BLaER1 treated with 17β-estradiol and CSF1 and Interleukin-3, amounts not matched to agents 10 nM and 100 nM (cell line): ENCODE measurements around the gene PITPNC1.
A peak's percentile ranks its signal among the peaks of the same experiment; 100 is the strongest.
"Not testable (repeated sequence)": the region's sequence is repeated elsewhere in the genome, so short reads cannot be mapped to it uniquely, and the experiment has no call there.

ENCODE experiments used
- H3K27ac ChIP-seq, 11 experiments: shearing (Covaris generic); formaldehyde crosslinking; 2 replicates each; pipeline ENCODE4 v1.8.1; 2022
- H3K27me3 ChIP-seq, 11 experiments: shearing (Covaris generic); formaldehyde crosslinking; 2 replicates each; pipeline ENCODE4 v1.8.1; 2022
- H3K36me3 ChIP-seq, 11 experiments: shearing (Covaris generic); formaldehyde crosslinking; 2 replicates each; pipeline ENCODE4 v1.8.1; 2022
- H3K4me1 ChIP-seq, 10 experiments: shearing (Covaris generic); formaldehyde crosslinking; 2 replicates each; pipeline ENCODE4 v1.8.1; 2022
- H3K4me2 ChIP-seq, 11 experiments: shearing (Covaris generic); formaldehyde crosslinking; 2 replicates each; pipeline ENCODE4 v1.8.1; 2022
- H3K4me3 ChIP-seq, 10 experiments: shearing (Covaris generic); formaldehyde crosslinking; 2 replicates each; pipeline ENCODE4 v1.8.1; 2022
- H3K9ac ChIP-seq, 11 experiments: shearing (Covaris generic); formaldehyde crosslinking; 2 replicates each; pipeline ENCODE4 v1.8.1; 2022
- H3K9me3 ChIP-seq, 11 experiments: shearing (Covaris generic); formaldehyde crosslinking; replicated peaks in 1 of 11; 2 replicates each; pipeline ENCODE4 v1.8.1; 2022
- H4K20me1 ChIP-seq, 11 experiments: shearing (Covaris generic); formaldehyde crosslinking; 2 replicates each; pipeline ENCODE4 v1.8.1; 2022
- Cebpa-rat ChIP-seq, 11 experiments: shearing (Covaris generic); IDR thresholded peaks; 2 replicates each; pipeline ENCODE4 v1.8.1; 2022

PITPNC1 gene

DNA sequence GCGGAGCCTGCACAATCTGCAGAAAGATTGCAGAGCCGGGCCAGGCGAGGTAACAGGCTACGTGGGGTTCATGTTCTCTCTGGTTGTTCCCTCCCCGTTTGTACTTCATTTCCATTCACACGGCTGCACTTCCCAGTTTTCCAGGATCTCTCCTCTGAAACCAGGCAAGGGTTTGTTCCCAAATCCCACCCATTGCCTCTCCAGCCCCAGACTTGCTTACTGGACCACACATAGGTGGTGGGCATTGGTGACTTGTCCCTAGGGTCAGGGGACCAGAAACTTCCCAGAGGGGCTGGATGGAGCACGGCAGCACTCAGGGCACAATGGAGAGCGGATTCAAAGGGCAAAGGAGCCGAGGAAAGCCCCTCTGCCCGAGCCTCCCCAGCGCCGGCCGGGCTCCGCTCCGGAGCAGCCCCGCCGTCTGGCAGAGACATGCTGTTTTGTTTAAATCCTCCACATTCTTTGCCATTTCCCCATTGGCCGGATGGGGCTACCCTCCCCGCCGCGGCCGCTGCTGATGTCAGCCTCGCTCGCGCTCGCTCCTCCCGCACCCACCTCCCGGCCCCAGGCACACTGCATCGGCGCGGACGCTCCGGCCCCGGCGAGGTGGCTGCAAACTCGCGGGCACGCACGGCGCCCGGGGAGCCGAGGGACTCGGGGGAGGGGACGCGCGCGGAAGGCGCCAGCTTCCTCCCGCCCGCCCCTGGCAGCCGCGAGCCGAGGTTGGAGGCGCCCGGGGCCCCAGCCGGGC is at the start of gene PITPNC1:
TSS of gene PITPNC1 (plus strand) at position 545 of the 751 bp plus-strand sequence.
- H3K36me3 ChIP-seq, result peaks cover 0 to 14% (median 0%) of the 10 kb centered on the region in 11 experiments; a peak in 4 of 22 replicates
- H3K4me3 ChIP-seq, result peak within 1 kb of the TSS; percentile 78 to 96 (median 86)
- H3K27me3 ChIP-seq, result no peaks in the 10 kb centered on the region
- H4K20me1 ChIP-seq, result peaks cover 0 to 13% (median 0%) of the 10 kb centered on the region in 11 experiments; a peak in 2 of 22 replicates
- peak within 1 kb of the TSS; percentile 86 to 100 (median 97) for H3K4me2 ChIP-seq
- H3K4me1 ChIP-seq, result peaks cover 29 to 56% (median 38%) of the 10 kb centered on the region in 10 experiments
- TF ChIP-seq Cebpa-rat (IDR thresholded peaks at IDR 0.05), result no peak
- H3K9ac ChIP-seq, result peak within 1 kb of the TSS; percentile 84 to 92 (median 89)
- H3K9me3 ChIP-seq, result peaks cover 0 to 12% (median 5%) of the 10 kb centered on the region in 11 experiments; a peak in 10 of 22 replicates
- peak within 1 kb of the TSS; percentile 73 to 90 (median 86) for H3K27ac ChIP-seq

DNA sequence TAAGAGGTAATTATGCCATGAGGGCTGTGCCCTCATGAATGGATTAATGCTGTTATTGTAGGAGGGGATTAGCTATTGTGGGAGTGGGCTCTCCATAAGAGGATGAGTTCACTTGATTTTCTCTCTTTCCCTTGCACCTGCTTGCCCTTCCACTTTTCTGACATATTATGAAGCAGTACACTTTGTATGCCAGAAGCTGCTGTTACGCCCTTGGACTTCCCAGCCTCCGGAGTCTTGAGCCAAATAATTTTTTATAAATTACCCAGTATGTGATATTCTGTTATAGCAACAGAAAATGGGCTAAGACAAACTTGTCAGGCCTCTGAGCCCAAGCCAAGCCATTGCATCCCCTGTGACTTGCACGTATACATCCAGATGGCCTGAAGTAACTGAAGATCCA is 49.1 kb upstream of the PITPNC1 start:
- H3K9me3 ChIP-seq, result peaks cover 0 to 7% (median 0%) of the 10 kb centered on the region in 11 experiments; a peak in 1 of 22 replicates
- no peak for TF ChIP-seq Cebpa-rat (IDR thresholded peaks at IDR 0.05)
- no peak overlapping the region for H3K4me2 ChIP-seq
- no peaks in the 10 kb centered on the region for H3K27me3 ChIP-seq
- no peak overlapping the region for H3K27ac ChIP-seq
- peaks cover 0 to 7% (median 0%) of the 10 kb centered on the region in 10 experiments; a peak in 1 of 20 replicates for H3K4me1 ChIP-seq
- H3K4me3 ChIP-seq, result no peak overlapping the region
- H3K9ac ChIP-seq, result no peak overlapping the region
- H3K36me3 ChIP-seq, result no peaks in the 10 kb centered on the region
- no peaks in the 10 kb centered on the region for H4K20me1 ChIP-seq

DNA sequence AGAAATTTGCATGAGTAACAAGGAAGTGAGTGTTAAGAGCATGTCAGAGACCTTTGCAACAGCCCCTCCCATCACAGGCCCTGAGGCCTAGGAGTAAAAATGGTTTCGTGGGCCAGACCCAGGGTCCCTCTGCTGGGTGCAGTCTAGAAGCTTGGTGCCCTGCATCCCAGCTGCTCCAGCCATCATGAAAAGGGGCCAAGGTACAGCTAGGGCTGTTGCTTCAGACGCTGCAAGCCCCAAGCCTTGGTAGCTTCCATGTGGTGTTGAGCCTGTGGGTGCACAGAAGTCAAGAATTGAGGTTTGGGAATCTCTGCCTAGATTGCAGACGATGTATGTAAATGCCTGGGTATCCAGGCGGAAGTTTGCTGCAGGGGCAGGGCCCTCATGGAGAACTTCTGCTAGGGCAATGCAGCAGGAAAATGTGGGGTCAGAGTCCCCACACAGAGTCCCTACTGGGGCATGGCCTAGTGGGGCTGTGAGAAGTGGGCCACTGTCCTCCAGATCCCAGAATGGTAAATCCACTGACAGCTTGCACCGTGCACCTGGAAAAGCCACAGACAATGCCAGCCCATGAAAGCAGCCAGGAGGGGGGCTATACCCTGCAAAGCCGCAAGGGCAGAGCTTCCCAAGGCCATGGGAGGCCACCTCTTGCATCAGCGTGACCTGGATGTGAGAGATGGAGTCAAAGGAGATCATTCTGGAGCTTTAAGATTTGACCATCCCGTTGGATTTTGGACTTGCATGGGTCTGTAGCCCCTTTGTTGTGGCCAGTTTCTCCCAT is 45.5 kb upstream of the PITPNC1 start:
- not testable (repeated sequence) for H3K27ac ChIP-seq, H3K27me3 ChIP-seq, H3K36me3 ChIP-seq, H3K4me3 ChIP-seq, H3K9ac ChIP-seq, H4K20me1 ChIP-seq, H3K4me2 ChIP-seq, H3K4me1 ChIP-seq, H3K9me3 ChIP-seq

DNA sequence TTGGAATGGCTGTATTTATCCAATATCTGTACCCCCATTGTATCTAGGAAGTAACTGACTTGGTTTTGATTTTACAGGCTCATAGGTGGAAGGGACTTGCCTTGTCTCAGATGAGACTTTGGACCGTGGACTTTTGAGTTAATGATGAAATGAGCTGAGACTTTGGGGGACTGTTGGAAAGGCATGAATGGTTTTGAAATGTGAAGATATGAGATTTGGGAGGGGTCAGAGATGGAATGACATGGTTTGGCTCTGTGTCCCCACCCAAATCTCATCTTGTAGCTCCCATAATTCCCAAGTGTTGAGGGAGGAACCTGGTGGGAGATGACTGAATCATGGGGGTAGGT is 44.9 kb upstream of the PITPNC1 start:
- not testable (repeated sequence) for H3K27me3 ChIP-seq, H3K36me3 ChIP-seq, H3K4me3 ChIP-seq, H3K4me2 ChIP-seq, H3K27ac ChIP-seq, H3K9ac ChIP-seq, H4K20me1 ChIP-seq, H3K9me3 ChIP-seq, H3K4me1 ChIP-seq

DNA sequence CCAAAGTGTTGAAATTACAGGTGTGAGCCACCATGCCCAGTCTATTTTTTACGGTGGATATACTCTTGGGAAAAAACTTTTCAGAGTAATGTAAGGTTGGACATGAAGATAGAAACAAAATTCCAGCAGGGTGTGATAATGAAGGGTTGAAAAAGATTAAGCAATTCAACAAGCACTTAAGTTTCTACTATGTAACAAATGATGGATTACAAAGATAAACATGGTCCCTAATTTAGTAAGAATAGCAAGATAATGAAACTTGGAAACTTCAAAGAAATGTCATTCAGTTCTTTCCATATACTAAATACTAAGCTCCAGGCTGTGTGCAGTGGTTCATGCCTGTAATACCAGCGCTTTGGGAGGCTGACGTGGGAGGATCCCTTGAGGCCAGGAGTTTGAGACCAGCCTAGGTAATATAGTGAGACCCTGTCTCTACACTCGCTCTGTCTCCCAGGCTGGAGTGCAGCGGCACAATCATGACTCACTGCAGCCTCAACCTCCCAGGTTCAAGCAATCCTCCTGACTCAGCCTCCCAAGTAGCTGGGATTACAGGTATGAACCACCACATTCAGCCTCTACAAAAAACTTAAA is 41.7 kb upstream of the PITPNC1 start:
- peaks cover 23 to 37% (median 35%) of the 10 kb centered on the region in 11 experiments; a peak in 21 of 22 replicates for H3K36me3 ChIP-seq
- H3K4me1 ChIP-seq, result peaks cover 0 to 7% (median 0%) of the 10 kb centered on the region in 10 experiments; a peak in 1 of 20 replicates
- no peaks in the 10 kb centered on the region for H3K27me3 ChIP-seq
- H3K9me3 ChIP-seq, result no peaks in the 10 kb centered on the region; a peak in 1 of 22 replicates
- H4K20me1 ChIP-seq, result no peaks in the 10 kb centered on the region
- no peak overlapping the region for H3K9ac ChIP-seq
- H3K27ac ChIP-seq, result no peak overlapping the region
- H3K4me2 ChIP-seq, result no peak overlapping the region
- H3K4me3 ChIP-seq, result no peak overlapping the region
- TF ChIP-seq Cebpa-rat (IDR thresholded peaks at IDR 0.05), result no peak

DNA sequence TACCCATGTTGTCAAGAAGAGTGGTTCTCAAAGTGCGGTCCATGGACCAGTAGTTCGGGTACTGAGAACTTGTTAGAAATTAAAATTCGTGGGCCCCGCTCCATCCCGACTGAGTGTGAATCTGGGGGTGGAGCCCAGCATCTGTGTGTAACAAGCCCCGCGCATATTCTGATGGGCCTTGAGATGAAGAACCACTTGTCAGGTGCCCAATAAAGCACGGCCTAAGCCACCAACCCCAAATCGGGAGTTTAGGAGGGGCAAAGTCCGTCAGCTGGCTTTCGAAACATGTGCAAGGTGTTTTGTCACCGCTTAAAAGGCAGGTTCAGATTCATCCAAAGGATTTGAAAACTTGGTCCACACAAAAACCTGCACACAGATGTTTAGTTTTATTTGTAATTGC is 40.2 kb upstream of the PITPNC1 start:
- H3K9ac ChIP-seq, result no peak overlapping the region
- H3K36me3 ChIP-seq, result peaks cover 38 to 52% (median 50%) of the 10 kb centered on the region in 11 experiments
- no peaks in the 10 kb centered on the region; a peak in 1 of 22 replicates for H3K9me3 ChIP-seq
- no peaks in the 10 kb centered on the region for H3K27me3 ChIP-seq
- H3K4me2 ChIP-seq, result no peak overlapping the region
- no peaks in the 10 kb centered on the region for H3K4me1 ChIP-seq
- peaks cover 0 to 8% (median 0%) of the 10 kb centered on the region in 11 experiments; a peak in 1 of 22 replicates for H4K20me1 ChIP-seq
- H3K4me3 ChIP-seq, result no peak overlapping the region
- H3K27ac ChIP-seq, result no peak overlapping the region
- no peak for TF ChIP-seq Cebpa-rat (IDR thresholded peaks at IDR 0.05)

DNA sequence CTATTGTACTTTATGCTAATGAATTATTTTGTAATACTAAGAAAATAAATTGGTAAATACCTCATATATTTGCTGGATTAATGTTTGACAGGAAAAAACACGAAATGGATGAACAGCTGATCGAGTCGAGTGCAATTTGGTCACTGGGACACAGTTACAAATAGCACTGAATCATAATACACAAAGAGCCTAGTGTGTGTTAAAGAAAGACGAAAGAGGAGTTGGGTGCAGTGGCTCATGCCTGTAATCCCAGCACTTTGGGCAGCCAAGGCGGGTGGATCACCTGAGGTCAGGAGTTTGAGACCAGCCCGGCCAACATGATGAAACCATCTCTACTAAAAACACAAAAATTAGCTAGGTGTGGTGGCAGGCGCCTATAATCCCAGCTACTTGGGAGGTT is 38.7 kb upstream of the PITPNC1 start:
- H3K27me3 ChIP-seq, H3K4me3 ChIP-seq, H3K27ac ChIP-seq, H3K4me1 ChIP-seq, H3K4me2 ChIP-seq, H3K9me3 ChIP-seq, H3K9ac ChIP-seq: not testable (repeated sequence)
- Histone ChIP-seq H4K20me1 (peaks cover 0 to 12% (median 0%) of the 10 kb centered on the region in 11 experiments; a peak in 5 of 22 replicates), H3K36me3 (peaks cover 53 to 67% (median 65%) of the 10 kb centered on the region in 11 experiments)

DNA sequence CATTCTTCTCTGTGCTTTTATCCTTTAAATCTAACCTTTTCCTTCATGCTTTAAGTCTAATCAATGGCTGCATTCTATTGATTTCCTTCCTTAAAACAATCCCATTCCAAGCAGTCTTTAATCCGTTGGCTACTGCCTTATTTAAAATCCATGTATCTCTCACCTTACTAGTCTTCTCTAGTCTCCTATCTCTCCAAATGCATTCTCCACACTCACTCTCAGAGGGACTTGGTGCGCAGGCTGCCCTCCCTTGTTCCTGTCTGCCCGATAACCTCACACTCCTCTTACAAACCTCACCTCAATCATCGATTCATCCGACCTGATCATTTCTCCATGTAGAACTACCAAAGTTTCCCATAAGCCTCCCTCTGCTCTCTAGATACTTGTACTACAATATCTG is 33.8 kb upstream of the PITPNC1 start:
- no peaks in the 10 kb centered on the region for H3K4me1 ChIP-seq
- H3K27me3 ChIP-seq, result no peaks in the 10 kb centered on the region
- no peak for TF ChIP-seq Cebpa-rat (IDR thresholded peaks at IDR 0.05)
- H3K9ac ChIP-seq, result no peak overlapping the region
- no peak overlapping the region for H3K4me3 ChIP-seq
- H4K20me1 ChIP-seq, result peaks cover 0 to 29% (median 0%) of the 10 kb centered on the region in 11 experiments; a peak in 8 of 22 replicates
- H3K4me2 ChIP-seq, result no peak overlapping the region
- peaks cover 0 to 4% (median 0%) of the 10 kb centered on the region in 11 experiments; a peak in 3 of 22 replicates for H3K9me3 ChIP-seq
- no peak overlapping the region for H3K27ac ChIP-seq
- H3K36me3 ChIP-seq, result peaks cover 94 to 100% (median 99%) of the 10 kb centered on the region in 11 experiments

DNA sequence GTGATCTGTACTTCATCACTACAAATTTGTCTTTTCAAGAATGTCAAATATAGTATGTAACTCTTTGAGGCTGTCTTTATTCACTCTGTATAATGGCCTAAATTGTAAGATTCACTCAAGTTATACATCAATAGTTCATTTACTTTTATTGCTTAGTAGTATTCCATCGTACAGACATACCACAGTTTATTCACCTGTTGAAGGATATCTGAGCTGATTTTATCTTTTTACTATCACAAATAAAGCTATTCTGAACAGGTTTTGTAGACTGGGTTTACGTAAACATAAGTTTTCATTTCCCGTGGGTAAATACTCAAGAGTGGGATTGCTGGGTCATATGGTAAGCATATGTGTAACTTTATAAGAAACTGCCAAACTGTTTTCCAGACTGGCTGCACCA is 29.3 kb upstream of the PITPNC1 start:
- TF ChIP-seq Cebpa-rat (IDR thresholded peaks at IDR 0.05), result no peak
- H4K20me1 ChIP-seq, result peaks cover 0 to 43% (median 11%) of the 10 kb centered on the region in 11 experiments; a peak in 15 of 22 replicates
- H3K9me3 ChIP-seq, result peaks cover 0 to 13% (median 4%) of the 10 kb centered on the region in 11 experiments; a peak in 5 of 22 replicates
- H3K4me2 ChIP-seq, result no peak overlapping the region
- no peak overlapping the region for H3K27ac ChIP-seq
- no peak overlapping the region for H3K9ac ChIP-seq
- H3K27me3 ChIP-seq, result no peaks in the 10 kb centered on the region
- peaks cover 98 to 100% (median 100%) of the 10 kb centered on the region in 11 experiments for H3K36me3 ChIP-seq
- peaks cover 0 to 3% (median 0%) of the 10 kb centered on the region in 10 experiments; a peak in 4 of 20 replicates for H3K4me1 ChIP-seq
- H3K4me3 ChIP-seq, result no peak overlapping the region
